GM12873 (cell line): ENCODE results near the gene MICAL2.

ENCODE experiments used
- CTCF ChIP-seq: IDR thresholded peaks from 2 replicates; pipeline ENCODE4 v1.5.1; 2012; ENCODE audit warnings: low read depth, mild to moderate bottlenecking, moderate library complexity, low read length, control low read depth; ENCODE audit not compliant: insufficient read depth; ENCODE audit errors: missing control alignments

The MICAL2 gene

DNA sequence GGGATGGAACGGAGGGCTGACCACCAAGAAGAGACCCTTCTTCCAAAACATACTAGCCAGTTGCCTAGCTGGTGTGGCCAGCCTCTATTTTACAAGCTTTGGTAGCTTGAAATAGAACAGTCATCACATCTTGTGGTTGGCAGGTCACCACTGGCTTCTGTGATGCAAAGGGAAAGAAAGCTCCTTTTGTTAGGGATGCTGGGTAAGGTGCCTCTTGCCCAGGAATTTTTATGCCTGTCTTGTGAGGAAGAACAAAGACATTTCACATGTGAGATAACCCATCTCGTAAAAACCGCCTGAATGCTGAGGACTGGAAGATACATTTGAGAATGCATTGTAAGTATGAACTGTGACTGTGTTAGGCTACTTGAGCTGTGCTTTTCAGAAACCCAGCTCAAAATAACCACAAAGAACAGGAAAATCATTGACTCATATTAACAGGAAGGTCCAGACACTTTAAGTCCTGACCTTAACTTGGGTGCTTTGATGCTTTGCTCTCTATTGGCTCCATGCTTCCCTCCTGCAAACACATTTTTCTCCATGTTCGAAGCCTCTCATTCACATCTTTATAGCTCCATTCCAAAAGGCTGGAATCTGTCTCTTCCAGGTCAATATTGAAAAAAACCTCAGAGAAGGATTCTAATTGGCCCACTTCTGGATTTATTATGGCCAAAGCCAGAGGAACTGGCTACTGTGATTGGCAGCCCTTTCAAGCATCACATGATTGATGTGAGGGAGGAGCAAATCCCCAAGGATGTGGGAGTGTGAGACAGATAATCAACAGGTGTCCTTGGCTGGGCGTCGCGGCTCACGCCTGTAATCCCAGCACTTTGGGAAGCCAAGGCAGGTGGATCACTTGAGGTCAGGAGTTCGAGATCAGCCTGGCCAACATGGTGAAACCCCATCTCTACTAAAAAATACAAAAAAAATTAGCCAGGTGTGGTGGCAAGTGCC, 53.9 kb downstream of the MICAL2 start:
- no peak for TF ChIP-seq CTCF

DNA sequence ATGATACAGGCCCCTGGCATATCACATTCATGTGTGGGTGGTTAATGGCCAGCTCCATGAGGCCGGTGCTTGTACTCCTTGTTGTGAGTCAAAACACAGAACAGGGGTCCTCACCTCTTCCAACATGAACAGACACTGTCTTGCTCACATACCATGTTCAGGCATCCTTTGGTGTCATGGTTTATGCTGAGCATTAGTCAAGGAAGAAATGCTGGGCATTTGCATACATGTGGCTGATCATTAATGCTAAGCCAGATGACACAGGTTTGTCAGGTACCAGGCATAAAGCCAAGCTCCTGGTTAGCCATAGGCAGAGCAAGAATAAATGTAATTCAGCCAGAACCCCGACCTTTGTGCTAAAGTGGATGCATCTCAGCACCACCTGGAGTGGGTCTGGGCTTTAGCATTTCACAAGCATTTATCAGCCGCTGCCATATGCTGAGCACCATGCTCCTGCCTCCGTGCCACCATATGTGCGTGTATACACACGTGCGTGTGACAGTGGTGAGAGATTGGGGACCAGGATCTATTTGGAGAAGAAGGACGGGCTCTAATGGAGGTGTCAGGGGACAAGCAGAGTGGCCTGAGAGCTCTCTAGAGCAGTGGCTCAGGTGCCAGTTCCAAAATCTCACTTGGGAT, 55.0 kb downstream of the MICAL2 start:
- TF ChIP-seq CTCF, result no peak

DNA sequence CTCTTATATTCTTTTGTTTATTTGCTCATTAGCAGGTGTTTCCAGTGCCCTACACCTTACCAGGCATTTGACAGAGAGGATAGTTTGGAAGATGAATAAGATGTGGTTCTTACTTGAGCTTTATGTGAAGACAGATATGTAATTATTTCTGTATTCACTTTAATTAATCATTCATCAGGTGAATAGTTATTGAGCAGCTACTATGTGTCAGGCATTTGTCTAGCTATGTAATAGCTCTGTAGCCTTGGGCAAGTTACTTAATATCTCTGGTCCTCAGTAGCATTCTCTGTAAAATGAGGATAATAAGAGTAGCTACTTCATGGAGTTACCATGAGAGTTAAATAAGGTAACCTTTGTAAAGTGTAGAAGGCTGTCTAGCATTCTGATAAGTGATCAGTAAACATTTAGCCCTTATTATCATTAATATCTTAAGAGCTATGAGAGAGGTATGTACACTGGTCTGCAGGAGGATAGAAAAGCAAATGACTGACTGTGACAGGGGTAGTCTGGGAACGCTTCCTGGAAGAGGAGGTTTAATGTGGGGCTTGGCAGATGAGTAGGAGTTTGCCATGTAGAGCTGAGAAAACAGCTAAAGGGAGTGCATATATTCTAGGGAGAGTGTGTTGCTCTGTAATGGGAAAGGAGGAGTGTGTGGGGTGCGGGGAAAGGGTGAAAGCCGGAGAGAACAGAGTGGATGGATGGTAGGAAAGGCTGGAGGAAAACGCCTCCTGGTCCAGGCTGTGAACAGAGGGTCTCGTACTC, 56.1 kb downstream of the MICAL2 start:
- TF ChIP-seq CTCF, result no peak

DNA sequence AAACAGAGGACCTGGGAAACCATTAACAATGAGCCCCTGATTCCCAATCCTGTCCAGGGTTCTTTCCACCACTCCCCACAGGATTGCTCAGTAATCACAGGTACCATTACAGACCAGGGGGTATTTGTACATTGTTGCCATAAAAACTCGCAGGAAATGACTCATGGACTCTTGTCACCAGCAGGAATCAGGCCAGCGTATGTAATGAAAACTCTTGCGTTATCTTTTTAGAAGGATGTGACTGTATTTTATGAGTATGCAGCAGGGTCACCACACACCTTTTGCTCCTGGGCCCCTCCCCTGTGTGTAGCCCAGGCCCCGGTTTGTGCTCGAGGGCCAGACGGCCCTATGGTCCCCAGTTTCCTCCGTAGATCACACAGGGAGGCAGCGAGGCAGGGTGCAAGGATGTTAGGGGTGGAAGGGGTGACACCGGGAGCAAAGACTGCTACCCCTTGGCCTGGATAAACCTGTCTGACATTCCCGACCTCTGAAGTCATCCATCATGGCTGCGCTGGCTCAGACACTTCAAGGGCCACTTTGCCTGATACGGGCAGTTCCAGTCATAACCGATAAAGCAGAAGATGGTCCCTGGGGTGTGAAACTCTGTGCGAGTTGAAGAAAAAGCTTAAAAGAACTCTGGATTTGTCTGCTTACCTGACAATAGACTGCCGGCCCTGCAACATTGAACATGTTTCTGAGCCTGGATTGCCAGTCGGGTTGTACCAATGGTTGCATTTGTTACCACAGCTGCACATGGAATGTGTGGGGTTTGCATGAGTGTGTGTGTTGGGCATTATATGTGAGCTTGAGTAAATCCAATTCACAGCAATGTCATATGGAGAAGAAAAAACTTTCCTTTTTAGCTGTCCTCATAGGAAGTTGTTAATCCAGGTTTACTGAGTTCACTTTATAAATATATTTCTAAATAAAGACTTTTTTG, 56.9 kb downstream of the MICAL2 start:
- no peak for TF ChIP-seq CTCF

DNA sequence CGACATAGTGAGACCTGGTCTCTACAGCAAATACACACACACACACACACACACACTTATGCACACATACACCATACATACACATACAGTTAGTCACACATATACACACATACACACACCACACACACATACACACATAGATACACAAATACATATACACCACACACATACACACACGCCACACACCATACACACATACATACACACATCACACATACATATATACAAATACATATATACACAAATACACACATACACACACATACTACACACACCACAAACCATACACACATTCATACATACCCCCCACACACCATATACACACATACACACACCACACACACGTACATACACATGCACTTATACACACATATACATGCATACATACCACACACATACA, 57.7 kb downstream of the MICAL2 start:
- no peak for TF ChIP-seq CTCF

GRCh38 chr11:12169822-12170221, 59.4 kb downstream of the MICAL2 start:
- no peak for TF ChIP-seq CTCF
